RWPE1 (cell line): ENCODE data around the gene MED15.

Source experiments
- CTCF ChIA-PET: fragments of 350-600 bp; sonication (Branson Sonifier 250); formaldehyde crosslinking; extraction: SDS; loops from one replicate; lab custom pipeline; 2021; lab: Yijun Ruan, JAX
- POLR2A ChIA-PET: fragments of 400-600 bp; formaldehyde crosslinking; extraction: SDS; loops from one replicate; lab custom pipeline; 2020; ENCODE audit warnings: antibody characterized with exemption; ENCODE audit not compliant: low non-redundant PET; lab: Yijun Ruan, JAX
- DNase-seq: peaks from one replicate; pipeline ENCODE4 v3.0.0; 2012; ENCODE audit warnings: low spot score
- H3K27ac ChIP-seq: fragments of 450-650 bp; 2 replicates; pipeline ENCODE4 v1.5.1; 2017
- CTCF ChIP-seq: fragments of 450-650 bp; conservative IDR thresholded peaks from 2 replicates; pipeline ENCODE4 v1.5.1; 2017; ENCODE audit warnings: low read depth, mild to moderate bottlenecking

Gene MED15

GRCh38 chr22:20568502-20569058, 61.2 kb downstream of the MED15 start:
- POLR2A ChIA-PET, result interaction anchor here (0.6 kb wide), 1 partner anchor 70 kb away, joined by 3 read pairs; no protein-coding TSS in a partner anchor
- no peak for TF ChIP-seq CTCF
- H3K27ac ChIP-seq, result peak overlapping the region; percentile 97
- DNase-seq, result no peak
- CTCF ChIA-PET, result no interaction called here

- peak overlapping the region; percentile 97 for H3K27ac ChIP-seq
- TF ChIP-seq CTCF, result no peak
- peak; percentile 91 for DNase-seq
- CTCF ChIA-PET, result no interaction called here
- POLR2A ChIA-PET, result no interaction called here
These were observed 61.9 kb downstream of the MED15 start for GRCh38 chr22:20569059-20570058.

GRCh38 chr22:20571078-20571503, 63.7 kb downstream of the MED15 start:
- TF ChIP-seq CTCF, result no peak
- DNase-seq, result no peak
- H3K27ac ChIP-seq, result peak overlapping the region; percentile 97
- CTCF ChIA-PET, result no interaction called here
- POLR2A ChIA-PET, result no interaction called here

- peak overlapping the region; percentile 97 for H3K27ac ChIP-seq
- no peak for DNase-seq
- TF ChIP-seq CTCF, result peak; percentile 35
- ChIA-PET POLR2A (no interaction called here), CTCF (no interaction called here)
These were observed 64.2 kb downstream of the MED15 start for GRCh38 chr22:20571531-20572007.

- H3K27ac ChIP-seq, result peak overlapping the region; percentile 46
- ChIA-PET POLR2A (no interaction called here), CTCF (no interaction called here)
- TF ChIP-seq CTCF, result no peak
- no peak for DNase-seq
These were observed 64.9 kb downstream of the MED15 start for GRCh38 chr22:20572132-20572802.
